Spleen (tissue), 11 donors: ENCODE results near the gene OR2L8. TPM values are rescaled to one million over a fixed set of nuclear protein-coding genes. Genes with fewer than 3 reads are reported as not detected.

Source experiments
- DNase-seq: peaks from one replicate; pipeline ENCODE4 v3.0.0-alpha.2; 2020
- H3K27ac ChIP-seq, 8 donors: fragments of 200-600 bp; sonication (generic) in 7 of 8; 1 replicate in 4 of 8; 2 replicates in 4 of 8; pipeline versions ENCODE4 v1.5.0 to v1.8.0; 2016 to 2021; ENCODE audit warnings: inconsistent platforms in 4 of 8, mild to moderate bottlenecking in 4 of 8, moderate library complexity in 1 of 8
- H3K27me3 ChIP-seq, 7 donors: fragments of 200-600 bp; sonication (generic) in 6 of 7; replicated peaks in 1 of 7; 1 replicate in 4 of 7; 2 replicates in 3 of 7; pipeline versions ENCODE4 v1.5.0 to v1.8.0; 2016 to 2021; ENCODE audit warnings: inconsistent platforms in 3 of 7, mild to moderate bottlenecking in 1 of 7
- H3K36me3 ChIP-seq, 6 donors: fragments of 200-600 bp; sonication (generic) in 5 of 6; 1 replicate in 4 of 6; 2 replicates in 2 of 6; pipeline versions ENCODE4 v1.5.0 to v1.8.0; 2016 to 2021; ENCODE audit warnings: inconsistent platforms in 2 of 6
- H3K4me1 ChIP-seq, 6 donors: fragments of 200-600 bp; sonication (generic) in 5 of 6; 1 replicate in 3 of 6; 2 replicates in 3 of 6; pipeline versions ENCODE4 v1.5.0 to v1.8.0; 2016 to 2021; ENCODE audit warnings: inconsistent platforms in 3 of 6
- H3K4me3 ChIP-seq, 8 donors: fragments of 200-600 bp; sonication (generic) in 7 of 8; 1 replicate in 4 of 8; 2 replicates in 4 of 8; pipeline versions ENCODE4 v1.5.0 to v1.8.0; 2016 to 2021; ENCODE audit warnings: inconsistent platforms in 4 of 8, mild to moderate bottlenecking in 4 of 8, moderate library complexity in 2 of 8
- H3K9me3 ChIP-seq, 8 donors: fragments of 200-600 bp; sonication (generic) in 7 of 8; 1 replicate in 4 of 8; 2 replicates in 4 of 8; pipeline versions ENCODE4 v1.5.0 to v1.8.0; 2016 to 2021; ENCODE audit warnings: inconsistent platforms in 4 of 8
- POLR2A ChIP-seq, 3 donors: fragments of 450-650 bp; IDR thresholded peaks; one replicate each; pipeline ENCODE4 v1.5.1; 2017; ENCODE audit warnings: antibody characterized with exemption in 3 of 3, mild to moderate bottlenecking in 1 of 3
- POLR2AphosphoS5 ChIP-seq, 3 donors: sonication (generic); formaldehyde crosslinking; IDR thresholded peaks; one replicate each; pipeline ENCODE4 v1.5.1; 2017; ENCODE audit warnings: antibody characterized with exemption in 3 of 3
- WGBS, 5 donors: extraction: QIAGEN DNeasy Blood & Tissue Kit in 3 of 5; methylation state at CpG; one replicate each; pipeline versions ENCODE4 v1.1.5 to v1.1.7; 2013 to 2018; 5-methylcytosine and 5-hydroxymethylcytosine counted together
- intact Hi-C: fragments of 100-400 bp; cut with DNase I; formaldehyde crosslinking; loops from one replicate; pipeline ENCODE4 v1.15.0; 2023; ENCODE audit warnings: low total_unique reads
- polyA plus RNA-seq, 3 donors: library from polyadenylated mRNA; stranded (reverse); fragments of 200-250 nt; gene quantifications; one replicate each; pipeline ENCODE4 v1.2.1, GENCODE V29; 2013
- total RNA-seq, 7 donors: library from RNA; depleted of rRNA in 3 of 7; stranded (reverse); fragments of >200 nt in 3 of 7; fragmentation: NEBNext Ultra II Directional in 4 of 7; extraction: Animal tissue kit (Norgen Biotek cat#: 25700) in 4 of 7; gene quantifications; one replicate each; pipeline versions ENCODE4 v1.1.0 to v1.2.1, GENCODE V29; 2016 to 2021
- TF ChIP-seq, protein P1 (sequence below), 11 experiments: fragments of 200-600 bp in 7 of 11; fragments of 450-650 bp in 4 of 11; sonication (generic) in 4 of 11; IDR thresholded peaks in 8 of 11; conservative IDR thresholded peaks in 3 of 11; 1 replicate in 7 of 11; 2 replicates in 4 of 11; pipeline versions ENCODE4 v1.4.0 to v1.8.0; 2016 to 2021; ENCODE audit warnings: antibody characterized with exemption in 11 of 11, inconsistent platforms in 4 of 11, mild to moderate bottlenecking in 1 of 11
- donor health status: healthy with polysubstance abuse.
- donor health status: DM: no; HTN: no; CAD: no; lungs with moderate emphysema.
- donor health status: DM: no; HTN: no; CAD: no.
- donor health status: Bipolar disorder and iron deficiency.
- donor health status: healthy.
- donor health status: DM: no; HTN: no; CAD: no.
- donor health status: DM: yes; HTN: yes; CAD: no.

The OR2L8 gene
- total and polyA plus RNA-seq, 10 donors, result 0.65 to 3.8 (median 1.8) TPM; not detected in 3

GRCh38 chr1:247964933-247965332 lies 16.3 kb downstream of the OR2L8 start, which contains the start of gene OR2AK2:
TSS of gene OR2AK2 (plus strand) at chr1:247965233. CDS start at chr1:247965377, 144 bp downstream.
- 88 to 96% (median 92%) methylated on average over 2 of the region's 2 CpGs for WGBS, 5 donors
- Histone ChIP-seq H3K27me3 (peaks cover 0 to 3% (median 0%) of the 10 kb centered on the region in 7 donors), H3K27ac (peak within 1 kb of the TSS in 2 of 8 donors; percentile 6 to 18), H3K36me3 (peaks cover 0 to 4% (median 0%) of the 10 kb centered on the region in 6 donors), H3K4me1 (peaks cover 0 to 12% (median 2%) of the 10 kb centered on the region in 6 donors), H3K9me3 (peaks cover 0 to 4% (median 0%) of the 10 kb centered on the region in 8 donors), H3K4me3 (no peak within 1 kb of the TSS)
- TF ChIP-seq, protein P1, sequence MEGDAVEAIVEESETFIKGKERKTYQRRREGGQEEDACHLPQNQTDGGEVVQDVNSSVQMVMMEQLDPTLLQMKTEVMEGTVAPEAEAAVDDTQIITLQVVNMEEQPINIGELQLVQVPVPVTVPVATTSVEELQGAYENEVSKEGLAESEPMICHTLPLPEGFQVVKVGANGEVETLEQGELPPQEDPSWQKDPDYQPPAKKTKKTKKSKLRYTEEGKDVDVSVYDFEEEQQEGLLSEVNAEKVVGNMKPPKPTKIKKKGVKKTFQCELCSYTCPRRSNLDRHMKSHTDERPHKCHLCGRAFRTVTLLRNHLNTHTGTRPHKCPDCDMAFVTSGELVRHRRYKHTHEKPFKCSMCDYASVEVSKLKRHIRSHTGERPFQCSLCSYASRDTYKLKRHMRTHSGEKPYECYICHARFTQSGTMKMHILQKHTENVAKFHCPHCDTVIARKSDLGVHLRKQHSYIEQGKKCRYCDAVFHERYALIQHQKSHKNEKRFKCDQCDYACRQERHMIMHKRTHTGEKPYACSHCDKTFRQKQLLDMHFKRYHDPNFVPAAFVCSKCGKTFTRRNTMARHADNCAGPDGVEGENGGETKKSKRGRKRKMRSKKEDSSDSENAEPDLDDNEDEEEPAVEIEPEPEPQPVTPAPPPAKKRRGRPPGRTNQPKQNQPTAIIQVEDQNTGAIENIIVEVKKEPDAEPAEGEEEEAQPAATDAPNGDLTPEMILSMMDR (IDR thresholded peaks at IDR 0.05 in 8 of 11, conservative IDR thresholded peaks at IDR 0.05 in 3 of 11), result no peak
- TF ChIP-seq POLR2AphosphoS5 (IDR thresholded peaks at IDR 0.05) (no peak), POLR2A (IDR thresholded peaks at IDR 0.05) (no peak)
- intact Hi-C loops, result no loop called here
- no peak for DNase-seq

DNA sequence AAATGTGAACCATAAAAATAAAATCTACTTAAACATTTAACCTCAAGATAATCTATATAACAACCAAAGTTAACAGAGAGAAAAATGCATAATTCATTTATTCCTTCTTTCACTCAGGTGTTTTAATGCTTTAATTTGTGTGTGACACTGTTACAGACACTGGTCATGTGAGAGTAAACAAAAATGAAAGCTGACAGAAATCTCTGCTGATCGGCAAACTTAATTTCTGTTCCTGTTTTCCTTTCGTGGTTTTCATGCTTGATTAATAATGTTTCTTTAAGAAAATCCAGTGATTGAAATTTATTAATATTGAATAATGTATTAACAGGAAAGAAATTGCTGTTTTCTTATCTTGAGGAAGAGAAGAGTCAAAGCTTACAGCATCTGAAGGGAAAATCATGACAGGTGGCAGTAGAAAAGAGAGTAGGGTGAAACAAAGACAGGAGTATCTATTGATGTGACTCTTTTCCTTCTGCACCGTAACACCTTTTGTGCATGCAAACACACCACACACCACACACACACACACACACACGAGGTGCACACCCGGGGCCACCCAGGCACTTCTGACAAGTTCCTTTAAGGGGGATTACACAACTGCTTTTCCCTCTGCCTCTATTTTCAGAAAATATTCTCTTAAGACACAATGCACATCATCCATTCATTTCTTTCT lies 18.0 kb downstream of the OR2L8 start:
- Histone ChIP-seq H3K4me1 (peaks cover 0 to 12% (median 2%) of the 10 kb centered on the region in 6 donors), H3K4me3 (peak overlapping the region in 1 of 8 donors; percentile 1), H3K27ac (peak overlapping the region in 2 of 8 donors; percentile 6 to 18), H3K27me3 (peaks cover 0 to 3% (median 0%) of the 10 kb centered on the region in 7 donors), H3K9me3 (peaks cover 0 to 4% (median 0%) of the 10 kb centered on the region in 8 donors), H3K36me3 (peaks cover 0 to 4% (median 0%) of the 10 kb centered on the region in 6 donors)
- TF ChIP-seq POLR2A (IDR thresholded peaks at IDR 0.05) (no peak), POLR2AphosphoS5 (IDR thresholded peaks at IDR 0.05) (no peak)
- TF ChIP-seq, protein P1 (IDR thresholded peaks at IDR 0.05 in 8 of 11, conservative IDR thresholded peaks at IDR 0.05 in 3 of 11), result no peak
- intact Hi-C loops, result no loop called here
- 26 to 48% (median 30%) methylated on average over 5 of the region's 5 CpGs for WGBS, 5 donors
- no peak for DNase-seq

DNA sequence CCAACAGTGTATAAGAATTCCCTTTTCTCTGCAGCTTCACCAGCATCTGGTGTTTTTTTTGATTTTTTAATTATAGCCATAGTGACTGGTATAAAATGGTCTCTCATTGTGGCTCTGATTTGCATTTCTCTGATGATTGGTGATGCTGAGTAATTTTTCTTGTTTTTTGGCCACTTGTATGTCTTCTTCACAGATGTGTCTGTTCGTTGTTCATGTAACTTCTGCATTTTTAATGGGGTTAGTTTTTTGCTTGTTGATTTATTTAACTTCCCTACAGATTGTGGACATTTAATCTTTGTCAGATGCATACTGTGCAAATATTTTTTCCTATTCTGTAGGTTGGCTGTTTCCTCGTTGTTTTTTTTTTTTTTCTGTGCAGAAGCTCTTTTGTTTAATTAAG lies 44.3 kb downstream of the OR2L8 start:
- H3K36me3 ChIP-seq, result no peaks in the 10 kb centered on the region
- no peaks in the 10 kb centered on the region for H3K9me3 ChIP-seq
- H3K4me3 ChIP-seq, result no peak overlapping the region
- H3K27me3 ChIP-seq, result no peaks in the 10 kb centered on the region
- TF ChIP-seq POLR2AphosphoS5 (IDR thresholded peaks at IDR 0.05), result no peak
- no peak for TF ChIP-seq POLR2A (IDR thresholded peaks at IDR 0.05)
- TF ChIP-seq, protein P1 (IDR thresholded peaks at IDR 0.05 in 8 of 11, conservative IDR thresholded peaks at IDR 0.05 in 3 of 11), result no peak
- DNase-seq, result no peak
- no peak overlapping the region for H3K27ac ChIP-seq
- H3K4me1 ChIP-seq, result no peaks in the 10 kb centered on the region
- intact Hi-C loops, result no loop called here
- 19 to 27% (median 24%) methylated on average over 2 of the region's 2 CpGs for WGBS, 5 donors

DNA sequence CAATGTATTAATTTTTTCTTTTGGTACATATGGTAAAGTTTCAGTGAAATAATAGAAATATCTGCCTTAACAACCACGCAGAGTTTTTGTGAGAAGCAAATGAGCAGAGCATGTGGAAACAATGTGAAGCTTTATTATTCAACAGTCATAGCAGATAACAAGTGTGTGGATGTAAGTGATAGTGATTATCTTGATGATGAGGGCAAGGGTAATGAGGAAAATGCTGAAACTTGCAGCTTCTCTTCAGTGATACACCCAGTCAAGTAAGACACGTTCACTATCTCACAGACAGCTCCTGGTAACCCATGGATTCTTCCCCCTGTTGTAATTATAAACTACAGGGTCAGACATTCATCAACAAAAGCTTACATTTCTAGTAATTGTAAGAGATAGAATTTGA lies 50.2 kb downstream of the OR2L8 start:
- Histone ChIP-seq H3K27me3 (no peaks in the 10 kb centered on the region), H3K4me3 (no peak overlapping the region), H3K4me1 (no peaks in the 10 kb centered on the region), H3K27ac (no peak overlapping the region), H3K36me3 (no peaks in the 10 kb centered on the region), H3K9me3 (peaks cover 0 to 6% (median 0%) of the 10 kb centered on the region in 8 donors)
- TF ChIP-seq, protein P1 (IDR thresholded peaks at IDR 0.05 in 8 of 11, conservative IDR thresholded peaks at IDR 0.05 in 3 of 11), result no peak
- no peak for TF ChIP-seq POLR2AphosphoS5 (IDR thresholded peaks at IDR 0.05)
- TF ChIP-seq POLR2A (IDR thresholded peaks at IDR 0.05), result no peak
- intact Hi-C loops, result no loop called here
- 46 to 68% (median 60%) methylated on average over 2 of the region's 2 CpGs for WGBS, 5 donors
- DNase-seq, result no peak
